GM19438 (cell line): ENCODE data around the gene SLC12A5.

ENCODE experiments used
- ATAC-seq: cut with Tn5 transposase; IDR thresholded peaks from one replicate; pipeline ENCODE4 v1.9.1; 2021; ENCODE audit warnings: low read depth; ENCODE audit not compliant: unreplicated experiment

Gene SLC12A5

GRCh38 chr20:46025376-46025783 lies 3.6 kb upstream of the SLC12A5 start:
- ATAC-seq = no peak

GRCh38 chr20:46027245-46027853 lies 1.7 kb upstream of the SLC12A5 start:
- ATAC-seq = no peak

GRCh38 chr20:46028110-46028509 lies 905 bp upstream of the SLC12A5 start:
- ATAC-seq = no peak

GRCh38 chr20:46030284-46031013 lies 1.4 kb downstream of the SLC12A5 start:
- no peak for ATAC-seq

GRCh38 chr20:46031014-46031569 lies 2.1 kb downstream of the SLC12A5 start:
- no peak for ATAC-seq

- ATAC-seq = no peak
These were observed 2.8 kb downstream of the SLC12A5 start for GRCh38 chr20:46031701-46032254.

- ATAC-seq = no peak
These were observed 5.0 kb downstream of the SLC12A5 start for GRCh38 chr20:46034039-46034438.

GRCh38 chr20:46035253-46035652 lies 6.2 kb downstream of the SLC12A5 start:
- no peak for ATAC-seq

GRCh38 chr20:46035713-46036112 lies 6.7 kb downstream of the SLC12A5 start:
- ATAC-seq = no peak

- no peak for ATAC-seq
These were observed 7.4 kb downstream of the SLC12A5 start for GRCh38 chr20:46036370-46036769.

- ATAC-seq = no peak
These were observed 8.0 kb downstream of the SLC12A5 start for GRCh38 chr20:46037036-46037435.

GRCh38 chr20:46040902-46041535 lies 12.0 kb downstream of the SLC12A5 start:
- ATAC-seq = no peak

- no peak for ATAC-seq
These were observed 14.5 kb downstream of the SLC12A5 start for GRCh38 chr20:46043556-46043955.

- no peak for ATAC-seq
These were observed 15.9 kb downstream of the SLC12A5 start for GRCh38 chr20:46044896-46045295.

- no peak for ATAC-seq
These were observed 17.7 kb downstream of the SLC12A5 start for GRCh38 chr20:46046588-46047310.

GRCh38 chr20:46047821-46048220 lies 18.8 kb downstream of the SLC12A5 start:
- ATAC-seq = no peak

- no peak for ATAC-seq
These were observed 20.2 kb downstream of the SLC12A5 start for GRCh38 chr20:46049190-46049589.

GRCh38 chr20:46049815-46050214 lies 20.8 kb downstream of the SLC12A5 start:
- ATAC-seq = no peak

GRCh38 chr20:46050444-46050843 lies 21.4 kb downstream of the SLC12A5 start:
- ATAC-seq = no peak

- ATAC-seq = no peak
These were observed 21.9 kb downstream of the SLC12A5 start for GRCh38 chr20:46050885-46051284.
